Inflammatory macrophage (primary cell): Measurements from ENCODE around the gene OR6S1.
"Not testable (repeated sequence)": the region's sequence is repeated elsewhere in the genome, so short reads cannot be mapped to it uniquely, and the experiment has no call there.

Source experiments
- DNase-seq, 2 donors: peaks; one replicate each; pipeline ENCODE4 v3.0.0-alpha.2; 2020 to 2022

Gene OR6S1

GRCh38 chr14:20609215-20610001 lies 32.1 kb downstream of the OR6S1 start:
- peak; percentile 84 to 90 for DNase-seq

- DNase-seq = no peak
These were observed 32.9 kb downstream of the OR6S1 start for GRCh38 chr14:20608383-20609110.

GRCh38 chr14:20607617-20608016 lies 33.9 kb downstream of the OR6S1 start:
- DNase-seq = no peak

- DNase-seq = no peak
These were observed 34.6 kb downstream of the OR6S1 start for GRCh38 chr14:20606902-20607242.

GRCh38 chr14:20606190-20606901 lies 35.1 kb downstream of the OR6S1 start:
- DNase-seq = peak; percentile 56 to 70

GRCh38 chr14:20603813-20604690 lies 37.4 kb downstream of the OR6S1 start:
- no peak for DNase-seq

- DNase-seq = no peak
These were observed 38.9 kb downstream of the OR6S1 start for GRCh38 chr14:20602583-20602982.

- DNase-seq = no peak
These were observed 40.0 kb downstream of the OR6S1 start for GRCh38 chr14:20601522-20601921.

- no peak for DNase-seq
These were observed 44.4 kb downstream of the OR6S1 start for GRCh38 chr14:20597108-20597507.

- DNase-seq = not testable (repeated sequence)
These were observed 45.8 kb downstream of the OR6S1 start for GRCh38 chr14:20595726-20596125.

- no peak for DNase-seq
These were observed 48.9 kb downstream of the OR6S1 start for GRCh38 chr14:20592574-20592973.

GRCh38 chr14:20591235-20591634 lies 50.3 kb downstream of the OR6S1 start, which contains the start of gene RNASE12:
Gene RNASE12 (minus strand): TSS chr14:20591376. CDS start chr14:20590723, 653 bp downstream.
- no peak for DNase-seq
